Gastrocnemius medialis (tissue), 4 donors: ENCODE results near the gene SCN4A. TPM values are rescaled to one million over a fixed set of nuclear protein-coding genes. Genes with fewer than 3 reads are reported as not detected.
A peak's percentile ranks its signal among the peaks of the same experiment; 100 is the strongest.
"Not testable (repeated sequence)": the region's sequence is repeated elsewhere in the genome, so short reads cannot be mapped to it uniquely, and the experiment has no call there.

Source experiments
- ATAC-seq, 2 donors: fragments of 150-250 bp; one replicate each; pipeline ENCODE4 v1.9.1; 2016
- DNase-seq, 2 donors: peaks; one replicate each; pipeline ENCODE4 v3.0.0-alpha.2; 2019
- H3K27ac ChIP-seq, 4 donors: fragments of 200-600 bp; sonication (generic); 1 replicate in 1 of 4; 2 replicates in 3 of 4; pipeline ENCODE4 v1.5.1; 2016 to 2018; ENCODE audit warnings: mild to moderate bottlenecking in 2 of 4, moderate library complexity in 1 of 4
- H3K27me3 ChIP-seq, 3 donors: fragments of 200-600 bp; sonication (generic) in 2 of 3; 1 replicate in 1 of 3; 2 replicates in 2 of 3; pipeline versions ENCODE4 v1.5.1 to v1.6.0; 2016 to 2019; ENCODE audit warnings: mild to moderate bottlenecking in 1 of 3, moderate library complexity in 1 of 3
- H3K36me3 ChIP-seq, 2 donors: fragments of 200-600 bp; sonication (generic) in 1 of 2; one replicate each; pipeline ENCODE4 v1.5.1; 2017 to 2018
- H3K4me1 ChIP-seq, 2 donors: fragments of 200-600 bp; sonication (generic) in 1 of 2; one replicate each; pipeline ENCODE4 v1.5.1; 2016 to 2017; ENCODE audit warnings: mild to moderate bottlenecking in 2 of 2
- H3K4me3 ChIP-seq, 4 donors: fragments of 200-600 bp; sonication (generic) in 3 of 4; 1 replicate in 1 of 4; 2 replicates in 3 of 4; pipeline ENCODE4 v1.5.1; 2016 to 2019; ENCODE audit warnings: mild to moderate bottlenecking in 2 of 4
- H3K9me3 ChIP-seq, 3 donors: fragments of 200-600 bp; sonication (generic) in 2 of 3; 1 replicate in 1 of 3; 2 replicates in 2 of 3; pipeline ENCODE4 v1.5.1; 2016 to 2019
- CTCF ChIP-seq, 5 experiments: fragments of 450-650 bp in 3 of 5; fragments of 200-600 bp in 2 of 5; sonication (generic) in 2 of 5; IDR thresholded peaks in 4 of 5; conservative IDR thresholded peaks in 1 of 5; 1 replicate in 4 of 5; 2 replicates in 1 of 5; pipeline ENCODE4 v1.5.1; 2016 to 2019; ENCODE audit warnings: antibody characterized with exemption in 5 of 5, mild to moderate bottlenecking in 3 of 5, moderate library complexity in 3 of 5
- POLR2A ChIP-seq, 2 donors: fragments of 450-650 bp; IDR thresholded peaks; one replicate each; pipeline ENCODE4 v1.6.1; 2017; ENCODE audit warnings: antibody characterized with exemption in 2 of 2, mild to moderate bottlenecking in 2 of 2, moderate library complexity in 2 of 2
- in situ Hi-C, 4 donors: fragments of 200-750 bp; cut with MboI; loops; one replicate each; pipeline versions ENCODE4 v1.15.0 to v1.8.0; 2017; ENCODE audit warnings: low sequenced_read_pairs in 4 of 4
- intact Hi-C: fragments of 100-400 bp; cut with DNase I; formaldehyde crosslinking; loops from one replicate; pipeline ENCODE4 v1.15.1; 2023; ENCODE audit warnings: low total_unique reads
- total RNA-seq, 4 donors: library from RNA; depleted of rRNA; stranded (reverse); fragments of >200 nt; gene quantifications; one replicate each; pipeline versions ENCODE4 v1.1.0 to v1.2.3, GENCODE V29; 2016

Gene SCN4A
- total RNA-seq, 4 donors from 2014 or later = 45.3 to 107 (median 69.1) TPM

- Histone ChIP-seq H3K4me3 (peak overlapping the region in 2 of 4 donors; percentile 4 to 23), H3K27me3 (no peaks in the 10 kb centered on the region), H3K27ac (peak overlapping the region; percentile 98 to 100 (median 99)), H3K36me3 (no peaks in the 10 kb centered on the region), H3K4me1 (peaks cover 75 to 76% of the 10 kb centered on the region in 2 donors), H3K9me3 (no peaks in the 10 kb centered on the region)
- ATAC-seq (peak; percentile 54 to 55), DNase-seq (peak; percentile 84 to 94)
- peak; percentile 36 to 44 for TF ChIP-seq POLR2A (IDR thresholded peaks at IDR 0.05)
- TF ChIP-seq CTCF (IDR thresholded peaks at IDR 0.05 in 4 of 5, conservative IDR thresholded peaks at IDR 0.05 in 1 of 5) = peak in 1 of 5 experiments; percentile 3
- intact Hi-C loops = loop anchor here (5.0 to 10.0 kb wide), 3 partner anchors 143 to 210 kb away; partner anchors contain the start of genes CCDC47, DDX42 and SMARCD2
- in situ Hi-C loops = no loop called here
Observed at GRCh38 chr17:63984651-63985386, 12.1 kb upstream of the SCN4A start.

- intact Hi-C loops = loop anchor here (10.0 kb wide), 1 partner anchor 209 kb away; the partner anchor contains the start of genes CCDC47 and DDX42
- DNase-seq = peak in 1 of 2 donors; percentile 70
- Histone ChIP-seq H3K4me1 (peaks cover 77 to 79% of the 10 kb centered on the region in 2 donors), H3K36me3 (no peaks in the 10 kb centered on the region), H3K27ac (peak overlapping the region; percentile 98 to 100 (median 99)), H3K4me3 (peak overlapping the region in 1 of 4 donors; percentile 4), H3K9me3 (no peaks in the 10 kb centered on the region), H3K27me3 (no peaks in the 10 kb centered on the region)
- peak in 1 of 2 donors; percentile 8 for ATAC-seq
- in situ Hi-C loops = no loop called here
- TF ChIP-seq CTCF (IDR thresholded peaks at IDR 0.05 in 4 of 5, conservative IDR thresholded peaks at IDR 0.05 in 1 of 5) (no peak), POLR2A (IDR thresholded peaks at IDR 0.05) (no peak)
Observed at GRCh38 chr17:63984236-63984635, 11.5 kb upstream of the SCN4A start.

GRCh38 chr17:63983320-63983719 is 10.6 kb upstream of the SCN4A start:
- in situ Hi-C loops (no loop called here), intact Hi-C loops (loop anchor here (10.0 kb wide), 1 partner anchor 209 kb away; the partner anchor contains the start of genes CCDC47 and DDX42)
- Histone ChIP-seq H3K9me3 (no peaks in the 10 kb centered on the region), H3K27me3 (no peaks in the 10 kb centered on the region), H3K4me3 (peak overlapping the region in 1 of 4 donors; percentile 4), H3K27ac (peak overlapping the region; percentile 98 to 100 (median 99)), H3K36me3 (no peaks in the 10 kb centered on the region), H3K4me1 (peaks cover 86 to 88% of the 10 kb centered on the region in 2 donors)
- TF ChIP-seq CTCF (IDR thresholded peaks at IDR 0.05 in 4 of 5, conservative IDR thresholded peaks at IDR 0.05 in 1 of 5) (no peak), POLR2A (IDR thresholded peaks at IDR 0.05) (no peak)
- DNase-seq (peak in 1 of 2 donors; percentile 49), ATAC-seq (no peak)

GRCh38 chr17:63982641-63983040 is 9.9 kb upstream of the SCN4A start:
- DNase-seq, H3K4me3 ChIP-seq, H3K36me3 ChIP-seq, in situ Hi-C loops, H3K9me3 ChIP-seq, ATAC-seq, H3K27me3 ChIP-seq: not testable (repeated sequence)
- intact Hi-C loops = loop anchor here (10.0 kb wide), 1 partner anchor 208 kb away; the partner anchor contains the start of genes CCDC47 and DDX42
- Histone ChIP-seq H3K4me1 (peaks cover 88 to 89% of the 10 kb centered on the region in 2 donors), H3K27ac (peak overlapping the region; percentile 98 to 100 (median 99))
